HCT116 (cell line): Measurements from ENCODE around the gene CLDN10. TPM values are rescaled to one million over a fixed set of nuclear protein-coding genes. Genes with fewer than 3 reads are reported as not detected.

ENCODE experiments used
- ATAC-seq: fragments of 200-7000 bp; cut with Tn5 transposase; 2 replicates; pipeline ENCODE4 v1.9.1; 2020; ENCODE audit warnings: mild to moderate bottlenecking, moderate library complexity
- BruUV-seq: library from RNA; stranded (reverse); fragments of 400-500 nt; replicated peaks from 2 replicates; lab custom pipeline; 2021; lab: Mats Ljungman, UMichigan
- CTCF ChIA-PET: fragments of 300-600 bp; sonication (Branson Sonifier 250); formaldehyde crosslinking; loops from one replicate; lab custom pipeline; 2021; ENCODE audit warnings: antibody characterized with exemption; lab: Charles Lee
- POLR2A ChIA-PET: fragments of 300-600, 350-600 bp; sonication (Branson Sonifier 250); formaldehyde crosslinking; loops from one replicate; lab custom pipeline; 2021; ENCODE audit warnings: antibody characterized with exemption; lab: Charles Lee
- RAD21 ChIA-PET, 2 experiments: fragments of 300-600 bp; sonication (Branson Sonifier 250); formaldehyde crosslinking; loops; one replicate each; lab custom pipeline; 2023; ENCODE audit warnings: low total read pairs in 2 of 2; ENCODE audit not compliant: uncharacterized antibody in 2 of 2, unreplicated experiment in 2 of 2, low non-redundant PET in 1 of 2; lab: Charles Lee
- DNase-seq: peaks from one replicate; pipeline ENCODE4 v3.0.0-alpha.2; 2010; ENCODE audit warnings: low read depth, low spot score
- H2AFZ ChIP-seq: fragments of 200-600 bp; shearing (Covaris generic), sonication (generic); 2 replicates; pipeline ENCODE4 v1.6.1; 2017; ENCODE audit warnings: low read depth, mixed run types, mixed read lengths, antibody characterized with exemption, low read length; ENCODE audit not compliant: poor library complexity, severe bottlenecking
- H3K27ac ChIP-seq: 2 replicates; pipeline ENCODE4 v1.5.1; 2012; ENCODE audit warnings: low read depth, low read length
- H3K27me3 ChIP-seq: fragments of 200-600 bp; sonication (generic); 2 replicates; pipeline ENCODE4 v1.6.1; 2016; ENCODE audit warnings: mixed run types, low read length, mixed read lengths; ENCODE audit not compliant: insufficient read depth
- H3K36me3 ChIP-seq, 2 experiments: fragments of 200-500 bp in 1 of 2; fragments of 200-600 bp in 1 of 2; sonication (Bioruptor generic) in 1 of 2; sonication (generic) in 1 of 2; 2 replicates each; pipeline versions ENCODE4 v1.5.1 to v1.6.1; 2014 to 2016; ENCODE audit warnings: low read length in 2 of 2, inconsistent platforms in 1 of 2, mixed read lengths in 1 of 2, mixed run types in 1 of 2; ENCODE audit not compliant: insufficient read depth in 2 of 2, control insufficient read depth in 1 of 2
- H3K4me1 ChIP-seq, 2 experiments: fragments of 200-600 bp in 1 of 2; sonication (generic) in 1 of 2; 2 replicates each; pipeline versions ENCODE4 v1.5.1 to v1.6.1; 2012 to 2017; ENCODE audit warnings: low read length in 2 of 2, inconsistent platforms in 1 of 2, mild to moderate bottlenecking in 1 of 2, mixed read lengths in 1 of 2, mixed run types in 1 of 2, moderate library complexity in 1 of 2; ENCODE audit not compliant: insufficient read depth in 2 of 2, control insufficient read depth in 1 of 2
- H3K4me2 ChIP-seq: fragments of 200-600 bp; sonication (generic); 2 replicates; pipeline ENCODE4 v1.6.1; 2017; ENCODE audit warnings: mixed run types, low read length, mixed read lengths
- H3K4me3 ChIP-seq, 2 experiments: fragments of 200-600 bp in 1 of 2; sonication (generic) in 1 of 2; replicated peaks in 1 of 2; 2 replicates each; pipeline ENCODE4 v1.5.1; 2011 to 2016; ENCODE audit warnings: low read length in 2 of 2, control low read depth in 1 of 2, low read depth in 1 of 2, mild to moderate bottlenecking in 1 of 2, mixed read lengths in 1 of 2, mixed run types in 1 of 2
- H3K79me2 ChIP-seq: fragments of 200-600 bp; sonication (generic); 2 replicates; pipeline ENCODE4 v1.6.1; 2017; ENCODE audit warnings: mild to moderate bottlenecking, mixed run types, low read length, moderate library complexity, mixed read lengths; ENCODE audit not compliant: insufficient read depth
- H3K9ac ChIP-seq: fragments of 200-600 bp; sonication (generic); 2 replicates; pipeline ENCODE4 v1.6.1; 2016; ENCODE audit warnings: low read length, mixed read lengths
- H3K9me2 ChIP-seq: fragments of 200-600 bp; sonication (generic), shearing (Covaris generic); 2 replicates; pipeline ENCODE4 v1.6.1; 2017; ENCODE audit warnings: mixed run types, mild to moderate bottlenecking, moderate library complexity; ENCODE audit not compliant: insufficient read depth
- H3K9me3 ChIP-seq, 2 experiments: fragments of 200-500 bp in 1 of 2; fragments of 200-600 bp in 1 of 2; sonication (Bioruptor generic) in 1 of 2; sonication (generic) in 1 of 2; 2 replicates each; pipeline ENCODE4 v1.6.1; 2014 to 2017; ENCODE audit warnings: low read length in 2 of 2, mixed read lengths in 2 of 2, inconsistent platforms in 1 of 2, low read depth in 1 of 2, mild to moderate bottlenecking in 1 of 2, mixed run types in 1 of 2, moderate library complexity in 1 of 2; ENCODE audit not compliant: control insufficient read depth in 1 of 2, insufficient read depth in 1 of 2
- H4K20me1 ChIP-seq: fragments of 200-600 bp; sonication (generic), shearing (Covaris generic); 2 replicates; pipeline ENCODE4 v1.6.1; 2017; ENCODE audit warnings: mixed run types, mild to moderate bottlenecking, moderate library complexity; ENCODE audit not compliant: insufficient read depth
- ELF1 ChIP-seq: IDR thresholded peaks from 2 replicates; pipeline ENCODE4 v1.6.1; 2012; ENCODE audit warnings: low read depth, borderline replicate concordance
- EZH2 ChIP-seq: fragments of 200-600 bp; sonication (generic); IDR thresholded peaks from 2 replicates; pipeline ENCODE4 v1.6.1; 2017; ENCODE audit warnings: antibody characterized with exemption, mixed run types
- POLR2AphosphoS5 ChIP-seq: IDR thresholded peaks from 2 replicates; pipeline ENCODE4 v1.6.1; 2011; ENCODE audit warnings: mild to moderate bottlenecking, low read depth, low read length, moderate library complexity
- SIN3A ChIP-seq: IDR thresholded peaks from 2 replicates; pipeline ENCODE4 v1.6.1; 2012; ENCODE audit warnings: low read depth
- SP1 ChIP-seq: IDR thresholded peaks from 2 replicates; pipeline ENCODE4 v1.6.1; 2012; ENCODE audit warnings: low read depth
- SRF ChIP-seq: IDR thresholded peaks from 2 replicates; pipeline ENCODE4 v1.6.1; 2012; ENCODE audit warnings: low read depth
- YY1 ChIP-seq: IDR thresholded peaks from 2 replicates; pipeline ENCODE4 v1.6.1; 2011; ENCODE audit warnings: low read length, low read depth, moderate library complexity, mild to moderate bottlenecking; ENCODE audit not compliant: insufficient replicate concordance; ENCODE audit errors: extremely low read depth
- ZFX ChIP-seq: fragments of 450-650 bp; IDR thresholded peaks from 2 replicates; pipeline ENCODE4 v1.6.1; 2017
- ZNF274 ChIP-seq: fragments of 200-500 bp; sonication (Bioruptor generic); IDR thresholded peaks from 2 replicates; pipeline ENCODE4 v1.6.1; 2014; ENCODE audit warnings: mild to moderate bottlenecking, low read depth, low read length, inconsistent platforms
- intact Hi-C: fragments of 100-400 bp; cut with micrococcal nuclease; formaldehyde crosslinking; loops from 2 replicates; pipeline ENCODE4 v1.10.0; 2022
- total RNA-seq: library from RNA; stranded (reverse); gene quantifications from one replicate; pipeline ENCODE4 v1.2.1, GENCODE V29; 2021; ENCODE audit not compliant: unreplicated experiment
- TF ChIP-seq, protein P1 (sequence below), 3 experiments: fragments of 200-600 bp in 1 of 3; sonication (generic) in 1 of 3; IDR thresholded peaks in 2 of 3; conservative IDR thresholded peaks in 1 of 3; 2 replicates each; pipeline ENCODE4 v1.5.1; 2012 to 2017; ENCODE audit warnings: low read depth in 2 of 3, low read length in 2 of 3, antibody characterized with exemption in 1 of 3, borderline replicate concordance in 1 of 3, control low read depth in 1 of 3, mild to moderate bottlenecking in 1 of 3, mixed read lengths in 1 of 3, mixed run types in 1 of 3, moderate library complexity in 1 of 3; ENCODE audit not compliant: insufficient read depth in 1 of 3

Gene CLDN10
- total RNA-seq, 1 experiment from 2014 or later: not detected

DNA sequence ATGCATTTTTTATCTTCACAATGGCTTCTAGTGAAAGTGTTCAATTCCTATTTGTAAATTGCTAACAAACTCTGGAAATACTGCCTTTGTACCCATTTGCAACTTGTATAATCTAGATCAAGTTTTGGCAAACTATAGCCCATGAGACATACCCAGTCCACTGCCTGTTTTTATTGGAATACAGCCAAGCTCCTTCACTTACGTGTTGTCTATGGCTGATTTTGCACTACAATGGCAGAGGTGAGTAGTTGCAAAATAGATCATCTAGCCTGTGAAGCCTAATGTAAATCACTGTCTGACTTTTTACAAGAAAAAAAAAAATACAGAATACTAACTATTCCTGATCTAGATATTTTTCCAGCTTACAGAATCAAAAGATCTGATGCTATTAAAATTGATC lies 54.8 kb downstream of the CLDN10 start:
- Histone ChIP-seq H3K27me3 (no peaks in the 10 kb centered on the region), H3K27ac (no peak overlapping the region), H3K9ac (no peak overlapping the region), H3K36me3 (no peaks in the 10 kb centered on the region), H3K9me3 (no peaks in the 10 kb centered on the region), H4K20me1 (no peaks in the 10 kb centered on the region), H3K4me3 (no peak overlapping the region), H3K9me2 (no peaks in the 10 kb centered on the region), H3K4me1 (peaks cover 6 to 9% of the 10 kb centered on the region in 2 experiments; a peak in 2 of 4 replicates), H3K79me2 (no peaks in the 10 kb centered on the region), H2AFZ (no peak overlapping the region), H3K4me2 (no peak overlapping the region)
- ChIA-PET CTCF (interaction anchor here (1.3 kb wide), 1 partner anchor 17 kb away, joined by 3 read pairs; no protein-coding TSS in a partner anchor), RAD21 (no interaction called here), POLR2A (no interaction called here)
- no TSS peak for BruUV-seq
- ATAC-seq (no peak), DNase-seq (no peak)
- no peak for TF ChIP-seq POLR2AphosphoS5
- no peak for TF ChIP-seq ZFX
- no peak for TF ChIP-seq SRF
- no peak for TF ChIP-seq ELF1
- TF ChIP-seq SP1: no peak
- no peak for TF ChIP-seq EZH2
- intact Hi-C loops: no loop called here

DNA sequence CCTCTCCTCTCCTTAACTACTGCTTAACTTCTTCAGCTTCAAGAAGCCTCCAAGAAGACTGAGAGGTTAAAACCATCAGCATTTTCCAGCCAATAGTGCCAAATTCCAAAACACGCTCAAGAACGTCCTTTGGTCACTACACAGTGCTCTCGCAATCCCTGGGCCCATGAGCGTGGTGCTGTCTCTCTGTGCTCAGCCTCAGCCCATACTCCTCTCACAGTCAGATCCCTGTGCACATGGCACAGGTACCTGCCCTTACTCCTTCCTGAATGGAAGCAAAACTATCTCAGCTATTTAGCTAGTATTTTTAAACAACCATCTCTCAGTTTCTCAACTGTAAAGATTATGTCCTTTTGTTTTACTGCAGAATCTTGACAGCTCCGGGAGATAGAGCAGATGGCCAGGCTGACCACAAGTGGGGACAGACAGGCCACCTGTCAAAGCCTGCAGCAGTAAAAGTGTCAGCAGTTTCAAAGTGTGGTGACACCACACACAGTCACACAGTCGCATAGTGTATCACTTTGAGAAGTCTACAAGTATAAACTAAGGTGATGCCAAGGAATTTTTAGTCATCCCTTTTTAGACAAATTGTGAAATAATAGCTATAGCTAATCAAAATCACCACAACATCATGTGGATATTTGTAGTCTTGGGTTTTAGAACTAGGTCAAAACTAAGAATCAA lies 56.3 kb downstream of the CLDN10 start:
- H3K79me2 ChIP-seq: no peaks in the 10 kb centered on the region
- ChIA-PET RAD21 (no interaction called here), CTCF (no interaction called here), POLR2A (no interaction called here)
- no peaks in the 10 kb centered on the region for H3K27me3 ChIP-seq
- no peak for ATAC-seq
- TF ChIP-seq ZNF274 (no peak), ZFX (no peak), SIN3A (no peak), YY1 (no peak)
- TF ChIP-seq, protein P1, sequence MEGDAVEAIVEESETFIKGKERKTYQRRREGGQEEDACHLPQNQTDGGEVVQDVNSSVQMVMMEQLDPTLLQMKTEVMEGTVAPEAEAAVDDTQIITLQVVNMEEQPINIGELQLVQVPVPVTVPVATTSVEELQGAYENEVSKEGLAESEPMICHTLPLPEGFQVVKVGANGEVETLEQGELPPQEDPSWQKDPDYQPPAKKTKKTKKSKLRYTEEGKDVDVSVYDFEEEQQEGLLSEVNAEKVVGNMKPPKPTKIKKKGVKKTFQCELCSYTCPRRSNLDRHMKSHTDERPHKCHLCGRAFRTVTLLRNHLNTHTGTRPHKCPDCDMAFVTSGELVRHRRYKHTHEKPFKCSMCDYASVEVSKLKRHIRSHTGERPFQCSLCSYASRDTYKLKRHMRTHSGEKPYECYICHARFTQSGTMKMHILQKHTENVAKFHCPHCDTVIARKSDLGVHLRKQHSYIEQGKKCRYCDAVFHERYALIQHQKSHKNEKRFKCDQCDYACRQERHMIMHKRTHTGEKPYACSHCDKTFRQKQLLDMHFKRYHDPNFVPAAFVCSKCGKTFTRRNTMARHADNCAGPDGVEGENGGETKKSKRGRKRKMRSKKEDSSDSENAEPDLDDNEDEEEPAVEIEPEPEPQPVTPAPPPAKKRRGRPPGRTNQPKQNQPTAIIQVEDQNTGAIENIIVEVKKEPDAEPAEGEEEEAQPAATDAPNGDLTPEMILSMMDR (IDR thresholded peaks at IDR 0.05 in 2 of 3, conservative IDR thresholded peaks at IDR 0.05 in 1 of 3; ENCODE audit: borderline replicate concordance in 1 of 3, insufficient read depth in 1 of 3, low read depth in 2 of 3, low read length in 2 of 3): no peak
- H3K4me2 ChIP-seq: no peak overlapping the region
- no TSS peak for BruUV-seq
- no peaks in the 10 kb centered on the region for H3K9me3 ChIP-seq
- no peak overlapping the region for H2AFZ ChIP-seq
- H3K36me3 ChIP-seq: no peaks in the 10 kb centered on the region
- peaks cover 6 to 7% of the 10 kb centered on the region in 2 experiments; a peak in 2 of 4 replicates for H3K4me1 ChIP-seq
- no peaks in the 10 kb centered on the region for H3K9me2 ChIP-seq
- intact Hi-C loops: no loop called here
- no peak for DNase-seq
- H3K9ac ChIP-seq: no peak overlapping the region
- H3K4me3 ChIP-seq: no peak overlapping the region
- H3K27ac ChIP-seq: no peak overlapping the region
- H4K20me1 ChIP-seq: no peaks in the 10 kb centered on the region
